Measurements from ENCODE around the gene KCNIP4. TPM values are rescaled to one million over a fixed set of nuclear protein-coding genes. Genes with fewer than 3 reads are reported as not detected.

The KCNIP4 gene
- total RNA-seq, 6 experiments from 2014 or later: not detected

GRCh38 chr4:21716531-21716930 lies 232.0 kb downstream of the KCNIP4 start:
- no peak overlapping the region for H3K27ac ChIP-seq
- 48% methylated on average over 6 of the region's 6 CpGs for WGBS (ENCODE audit: insufficient coverage, low coverage, low lambda C conversion rate, missing lambda C conversion rate)
- DNase-seq (no peak), ATAC-seq (no peak)
- no peak overlapping the region for H3K4me3 ChIP-seq
- H3K9me3 ChIP-seq: no peaks in the 10 kb centered on the region
- H3K36me3 ChIP-seq: no peaks in the 10 kb centered on the region
- H3K27me3 ChIP-seq: no peaks in the 10 kb centered on the region
- intact Hi-C loops (cut with DNase I): no loop called here
- no peaks in the 10 kb centered on the region for H3K4me1 ChIP-seq
- no peak for TF ChIP-seq POLR2A (IDR thresholded peaks at IDR 0.05)
- TF ChIP-seq, protein P1, sequence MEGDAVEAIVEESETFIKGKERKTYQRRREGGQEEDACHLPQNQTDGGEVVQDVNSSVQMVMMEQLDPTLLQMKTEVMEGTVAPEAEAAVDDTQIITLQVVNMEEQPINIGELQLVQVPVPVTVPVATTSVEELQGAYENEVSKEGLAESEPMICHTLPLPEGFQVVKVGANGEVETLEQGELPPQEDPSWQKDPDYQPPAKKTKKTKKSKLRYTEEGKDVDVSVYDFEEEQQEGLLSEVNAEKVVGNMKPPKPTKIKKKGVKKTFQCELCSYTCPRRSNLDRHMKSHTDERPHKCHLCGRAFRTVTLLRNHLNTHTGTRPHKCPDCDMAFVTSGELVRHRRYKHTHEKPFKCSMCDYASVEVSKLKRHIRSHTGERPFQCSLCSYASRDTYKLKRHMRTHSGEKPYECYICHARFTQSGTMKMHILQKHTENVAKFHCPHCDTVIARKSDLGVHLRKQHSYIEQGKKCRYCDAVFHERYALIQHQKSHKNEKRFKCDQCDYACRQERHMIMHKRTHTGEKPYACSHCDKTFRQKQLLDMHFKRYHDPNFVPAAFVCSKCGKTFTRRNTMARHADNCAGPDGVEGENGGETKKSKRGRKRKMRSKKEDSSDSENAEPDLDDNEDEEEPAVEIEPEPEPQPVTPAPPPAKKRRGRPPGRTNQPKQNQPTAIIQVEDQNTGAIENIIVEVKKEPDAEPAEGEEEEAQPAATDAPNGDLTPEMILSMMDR (IDR thresholded peaks at IDR 0.05): no peak

- Histone ChIP-seq H3K4me1 (no peaks in the 10 kb centered on the region), H3K4me3 (no peak overlapping the region), H3K36me3 (no peaks in the 10 kb centered on the region), H3K9me3 (no peaks in the 10 kb centered on the region), H3K27ac (no peak overlapping the region), H3K27me3 (no peaks in the 10 kb centered on the region)
- 45% methylated on average over 6 of the region's 6 CpGs for WGBS (ENCODE audit: insufficient coverage, low coverage, low lambda C conversion rate, missing lambda C conversion rate)
- intact Hi-C loops (cut with DNase I): no loop called here
- no peak for TF ChIP-seq POLR2A (IDR thresholded peaks at IDR 0.05)
- TF ChIP-seq, protein P1 (IDR thresholded peaks at IDR 0.05): no peak
- ATAC-seq (no peak), DNase-seq (no peak)
Observed at GRCh38 chr4:21710179-21710835, 238.3 kb downstream of the KCNIP4 start.

- intact Hi-C loops (cut with DNase I): no loop called here
Observed at GRCh38 chr4:21709761-21710160, 238.8 kb downstream of the KCNIP4 start.

GRCh38 chr4:21709031-21709430 lies 239.5 kb downstream of the KCNIP4 start:
- no peaks in the 10 kb centered on the region for H3K4me1 ChIP-seq
- H3K36me3 ChIP-seq: no peaks in the 10 kb centered on the region
- TF ChIP-seq, protein P1 (IDR thresholded peaks at IDR 0.05): no peak
- no peak for TF ChIP-seq POLR2A (IDR thresholded peaks at IDR 0.05)
- H3K9me3 ChIP-seq: no peaks in the 10 kb centered on the region
- DNase-seq (no peak), ATAC-seq (no peak)
- no peak overlapping the region for H3K4me3 ChIP-seq
- WGBS (ENCODE audit: insufficient coverage, low coverage, low lambda C conversion rate, missing lambda C conversion rate): 62% methylated on average over 1 of the region's 1 CpG
- no peaks in the 10 kb centered on the region for H3K27me3 ChIP-seq
- intact Hi-C loops (cut with DNase I): no loop called here
- H3K27ac ChIP-seq: no peak overlapping the region

More at GRCh38 chr4:21709761-21710160, 238.8 kb downstream of the KCNIP4 start:
- Histone ChIP-seq H3K4me3 (no peak overlapping the region), H3K27ac (no peak overlapping the region), H3K36me3 (no peaks in the 10 kb centered on the region), H3K4me1 (no peaks in the 10 kb centered on the region), H3K9me3 (no peaks in the 10 kb centered on the region), H3K27me3 (no peaks in the 10 kb centered on the region)
- TF ChIP-seq, protein P1 (IDR thresholded peaks at IDR 0.05): no peak
- no peak for TF ChIP-seq POLR2A (IDR thresholded peaks at IDR 0.05)
- ATAC-seq (no peak), DNase-seq (no peak)

GRCh38 chr4:21699446-21699845 lies 249.1 kb downstream of the KCNIP4 start:
- TF ChIP-seq, protein P1 (IDR thresholded peaks at IDR 0.05): no peak
- no peak for TF ChIP-seq POLR2A (IDR thresholded peaks at IDR 0.05)
- WGBS (ENCODE audit: insufficient coverage, low coverage, low lambda C conversion rate, missing lambda C conversion rate): 11% methylated on average over 4 of the region's 4 CpGs
- Histone ChIP-seq H3K4me3 (no peak overlapping the region), H3K36me3 (no peaks in the 10 kb centered on the region), H3K9me3 (no peaks in the 10 kb centered on the region), H3K27me3 (no peaks in the 10 kb centered on the region), H3K27ac (no peak overlapping the region), H3K4me1 (no peaks in the 10 kb centered on the region)
- no peak for ATAC-seq
- intact Hi-C loops (cut with DNase I): no loop called here
- DNase-seq: no peak
